Left renal cortex interstitium (tissue), 4 donors: ENCODE results near the gene FREM2. TPM values are rescaled to one million over a fixed set of nuclear protein-coding genes. Genes with fewer than 3 reads are reported as not detected.

Experiments
- DNase-seq, 4 donors: peaks; one replicate each; pipeline ENCODE4 v3.0.0-alpha.2; 2013; ENCODE audit warnings: low read depth in 4 of 4, low spot score in 2 of 4, missing footprints in 1 of 4
- polyA plus RNA-seq, 4 donors: library from polyadenylated mRNA; unstranded; fragments of 120-200 nt; gene quantifications; one replicate each; pipeline ENCODE4 v1.2.1, GENCODE V29; 2013; ENCODE audit not compliant: insufficient read length in 4 of 4

FREM2 gene, protein sequence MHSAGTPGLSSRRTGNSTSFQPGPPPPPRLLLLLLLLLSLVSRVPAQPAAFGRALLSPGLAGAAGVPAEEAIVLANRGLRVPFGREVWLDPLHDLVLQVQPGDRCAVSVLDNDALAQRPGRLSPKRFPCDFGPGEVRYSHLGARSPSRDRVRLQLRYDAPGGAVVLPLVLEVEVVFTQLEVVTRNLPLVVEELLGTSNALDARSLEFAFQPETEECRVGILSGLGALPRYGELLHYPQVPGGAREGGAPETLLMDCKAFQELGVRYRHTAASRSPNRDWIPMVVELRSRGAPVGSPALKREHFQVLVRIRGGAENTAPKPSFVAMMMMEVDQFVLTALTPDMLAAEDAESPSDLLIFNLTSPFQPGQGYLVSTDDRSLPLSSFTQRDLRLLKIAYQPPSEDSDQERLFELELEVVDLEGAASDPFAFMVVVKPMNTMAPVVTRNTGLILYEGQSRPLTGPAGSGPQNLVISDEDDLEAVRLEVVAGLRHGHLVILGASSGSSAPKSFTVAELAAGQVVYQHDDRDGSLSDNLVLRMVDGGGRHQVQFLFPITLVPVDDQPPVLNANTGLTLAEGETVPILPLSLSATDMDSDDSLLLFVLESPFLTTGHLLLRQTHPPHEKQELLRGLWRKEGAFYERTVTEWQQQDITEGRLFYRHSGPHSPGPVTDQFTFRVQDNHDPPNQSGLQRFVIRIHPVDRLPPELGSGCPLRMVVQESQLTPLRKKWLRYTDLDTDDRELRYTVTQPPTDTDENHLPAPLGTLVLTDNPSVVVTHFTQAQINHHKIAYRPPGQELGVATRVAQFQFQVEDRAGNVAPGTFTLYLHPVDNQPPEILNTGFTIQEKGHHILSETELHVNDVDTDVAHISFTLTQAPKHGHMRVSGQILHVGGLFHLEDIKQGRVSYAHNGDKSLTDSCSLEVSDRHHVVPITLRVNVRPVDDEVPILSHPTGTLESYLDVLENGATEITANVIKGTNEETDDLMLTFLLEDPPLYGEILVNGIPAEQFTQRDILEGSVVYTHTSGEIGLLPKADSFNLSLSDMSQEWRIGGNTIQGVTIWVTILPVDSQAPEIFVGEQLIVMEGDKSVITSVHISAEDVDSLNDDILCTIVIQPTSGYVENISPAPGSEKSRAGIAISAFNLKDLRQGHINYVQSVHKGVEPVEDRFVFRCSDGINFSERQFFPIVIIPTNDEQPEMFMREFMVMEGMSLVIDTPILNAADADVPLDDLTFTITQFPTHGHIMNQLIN (N-terminal part only)
- polyA plus RNA-seq: 10 to 100 TPM; 38.7 to 46.7 (median 42.0) TPM

DNA sequence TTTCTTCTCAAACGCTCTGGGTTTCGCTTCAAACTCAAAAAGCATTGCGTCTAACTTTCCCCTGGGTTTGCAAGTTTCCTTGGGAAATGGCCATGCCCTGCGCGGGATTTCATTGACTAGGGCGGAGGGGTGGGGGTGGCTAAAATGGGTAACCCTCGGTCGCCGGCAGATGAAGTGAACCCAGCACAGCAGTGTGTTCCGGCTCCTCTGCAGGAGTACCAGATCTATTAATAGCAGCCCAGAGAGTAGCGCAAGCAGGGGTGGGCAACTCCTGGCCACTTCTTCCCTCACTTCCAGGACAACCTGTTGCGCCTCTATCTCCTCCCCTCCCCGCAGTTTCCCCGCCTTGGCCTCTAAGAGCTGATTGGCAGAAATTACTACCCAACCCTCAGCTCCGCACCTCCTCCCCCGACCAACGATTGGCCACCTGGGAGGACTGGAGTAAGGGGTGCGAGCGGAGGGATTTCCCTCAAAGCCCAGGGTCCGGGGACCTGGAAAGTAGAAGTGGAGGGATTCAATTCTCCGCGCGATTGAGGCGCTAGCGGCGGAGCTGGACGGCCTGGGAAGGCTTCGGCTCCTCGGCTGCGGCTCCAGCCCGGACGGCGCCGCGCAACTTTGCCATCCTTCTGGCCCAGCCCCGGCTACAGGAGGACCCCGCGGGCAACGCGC lies at the start of gene FREM2:
Gene FREM2 (plus strand): TSS at position 501 of the 669 bp plus-strand sequence. CDS start 268 bp downstream, outside the sequence.
- peak; percentile 72 to 91 (median 82) for DNase-seq

DNA sequence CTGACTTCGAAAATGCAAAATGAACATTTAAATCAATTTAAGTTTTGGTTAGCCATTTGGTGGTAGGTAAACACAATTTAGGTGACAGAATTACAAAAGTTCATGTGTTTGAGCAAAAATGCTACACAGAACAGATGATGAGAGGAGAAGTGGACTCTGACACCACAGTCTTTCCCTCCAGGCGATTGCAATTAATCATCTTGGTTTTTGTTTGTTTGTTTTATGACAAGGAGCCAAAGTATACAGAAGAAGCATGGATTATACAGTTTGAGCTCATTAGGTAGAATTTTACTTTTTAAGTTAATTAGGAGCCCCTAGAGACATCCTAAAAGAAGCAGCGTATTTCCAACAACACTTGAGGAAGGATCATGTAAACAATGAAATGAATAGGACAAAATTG lies 49.3 kb upstream of the FREM2 start:
- DNase-seq: no peak

DNA sequence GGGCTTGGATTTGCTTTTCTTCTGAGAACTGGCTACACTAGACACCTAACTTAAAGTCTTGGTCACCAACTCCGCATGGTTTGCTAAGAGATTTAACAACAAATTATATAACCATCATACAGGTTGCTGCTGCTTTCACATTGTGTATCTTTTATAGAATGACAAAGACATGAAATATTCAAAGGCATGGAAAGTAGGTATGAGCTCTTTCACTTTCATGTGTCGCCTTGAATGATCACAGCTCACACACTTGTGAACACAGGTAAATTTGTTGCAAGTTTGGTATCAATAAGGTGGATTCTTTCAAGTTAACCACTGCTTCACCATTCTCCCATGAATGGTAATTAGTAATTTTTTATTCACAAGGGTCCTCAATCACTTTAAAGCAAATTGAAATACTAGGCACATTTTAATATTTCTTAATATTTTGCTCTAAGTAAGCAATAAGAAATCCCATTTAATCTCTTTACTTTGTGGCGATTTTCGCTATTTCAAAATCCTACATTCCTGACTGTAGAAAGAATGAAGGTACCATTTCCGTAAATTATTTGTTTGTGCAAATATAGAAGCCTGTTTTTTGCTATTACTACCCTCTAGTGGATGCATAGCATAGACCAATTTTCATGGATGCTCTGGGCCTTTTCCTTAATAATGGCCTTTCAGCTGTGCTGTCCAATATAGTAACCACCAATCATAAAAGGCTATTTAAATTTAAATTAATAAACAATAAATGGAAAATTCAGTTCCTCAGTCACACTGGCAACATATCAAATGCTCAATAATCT lies 45.5 kb upstream of the FREM2 start:
- DNase-seq: no peak

DNA sequence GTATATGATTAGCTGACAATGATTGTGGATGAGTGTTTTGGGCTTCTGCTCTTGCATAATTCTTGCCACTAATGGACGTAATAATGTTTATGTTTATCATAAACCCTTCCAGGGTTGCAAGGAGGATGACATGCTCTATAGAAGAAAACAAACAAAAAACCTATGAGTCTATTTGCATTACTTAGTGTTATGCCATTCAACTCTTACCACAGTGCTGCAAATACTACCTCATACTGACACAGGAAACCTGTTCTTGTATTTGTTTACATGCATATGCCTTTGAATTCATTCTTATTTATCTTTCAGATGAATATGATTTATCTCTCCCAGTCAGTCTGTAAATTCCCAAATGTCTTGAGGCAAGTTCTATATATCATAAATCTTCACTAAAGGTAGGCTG lies 39.6 kb upstream of the FREM2 start:
- DNase-seq: no peak

DNA sequence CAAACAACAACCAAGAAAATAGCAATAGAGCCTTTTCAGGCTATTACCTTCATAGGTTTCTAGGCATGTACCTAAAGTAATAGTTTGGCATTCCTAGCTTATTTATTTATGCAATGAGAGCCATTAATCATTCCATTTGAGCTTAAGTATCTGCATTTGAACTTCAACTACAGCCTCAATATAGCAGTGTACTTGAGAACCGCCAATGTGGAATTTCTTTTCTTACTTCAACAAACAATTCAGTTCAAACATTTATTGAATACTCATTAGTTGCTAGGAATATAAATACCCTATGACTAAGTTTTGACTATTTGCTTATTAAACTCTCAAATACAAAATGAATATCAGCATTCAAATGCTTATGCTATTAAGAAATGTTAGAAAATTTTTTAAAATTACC lies 38.0 kb upstream of the FREM2 start:
- no peak for DNase-seq

DNA sequence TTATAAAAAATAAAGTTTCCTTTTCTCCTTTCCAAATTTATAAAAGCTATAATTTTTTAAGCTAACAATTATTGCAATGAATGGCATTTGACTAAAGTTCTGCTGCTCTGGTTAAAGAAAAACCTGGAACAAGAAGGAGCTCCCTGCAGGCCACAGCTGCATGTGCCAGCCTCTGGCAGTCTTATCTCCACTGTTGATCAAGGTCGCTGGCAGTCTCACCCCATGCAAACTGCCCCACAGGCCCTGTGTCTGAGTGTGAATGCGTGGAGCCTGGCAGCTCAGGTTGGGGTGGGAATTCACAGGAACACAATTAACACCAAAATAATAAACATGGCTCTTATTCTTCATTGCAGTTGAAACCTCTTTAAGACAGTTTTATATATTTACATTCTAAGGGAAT lies 30.2 kb upstream of the FREM2 start:
- no peak for DNase-seq

DNA sequence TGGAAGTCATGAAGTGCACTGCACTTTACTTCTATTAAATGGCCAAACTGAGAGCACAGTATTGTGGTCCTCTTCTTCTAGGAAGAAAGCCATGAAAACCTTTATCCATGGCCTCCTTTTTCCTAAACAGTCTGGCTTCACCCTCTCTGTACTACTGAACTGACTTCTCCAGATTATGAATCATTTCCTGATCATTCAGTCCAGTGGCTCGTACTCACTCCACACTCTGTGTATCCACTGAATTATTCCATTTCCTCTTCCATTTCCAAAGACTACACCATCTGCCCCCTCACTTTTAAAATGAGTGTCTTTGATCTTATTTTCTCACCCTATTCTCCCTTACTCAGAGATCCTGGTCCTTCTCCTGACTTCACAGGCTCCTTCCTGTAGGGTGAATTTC lies 29.7 kb upstream of the FREM2 start:
- no peak for DNase-seq

DNA sequence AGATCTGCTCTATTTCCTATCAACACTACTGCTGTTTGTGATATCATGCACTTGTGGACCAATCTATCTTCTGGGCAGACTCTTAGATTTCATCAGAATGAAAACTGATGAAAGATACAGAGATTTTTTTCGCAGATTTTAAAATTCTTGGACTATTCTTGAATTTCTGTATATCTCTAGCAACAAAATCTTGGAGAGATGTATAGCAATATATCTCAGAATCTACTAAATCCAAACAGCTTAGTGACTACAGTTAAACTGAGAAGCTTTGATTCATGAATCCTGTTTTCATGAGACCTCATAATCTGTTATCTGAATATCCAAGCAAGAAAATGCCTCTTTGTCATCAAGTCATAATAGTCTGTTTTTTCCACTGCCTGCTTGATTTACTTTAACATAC lies 28.0 kb upstream of the FREM2 start:
- no peak for DNase-seq

DNA sequence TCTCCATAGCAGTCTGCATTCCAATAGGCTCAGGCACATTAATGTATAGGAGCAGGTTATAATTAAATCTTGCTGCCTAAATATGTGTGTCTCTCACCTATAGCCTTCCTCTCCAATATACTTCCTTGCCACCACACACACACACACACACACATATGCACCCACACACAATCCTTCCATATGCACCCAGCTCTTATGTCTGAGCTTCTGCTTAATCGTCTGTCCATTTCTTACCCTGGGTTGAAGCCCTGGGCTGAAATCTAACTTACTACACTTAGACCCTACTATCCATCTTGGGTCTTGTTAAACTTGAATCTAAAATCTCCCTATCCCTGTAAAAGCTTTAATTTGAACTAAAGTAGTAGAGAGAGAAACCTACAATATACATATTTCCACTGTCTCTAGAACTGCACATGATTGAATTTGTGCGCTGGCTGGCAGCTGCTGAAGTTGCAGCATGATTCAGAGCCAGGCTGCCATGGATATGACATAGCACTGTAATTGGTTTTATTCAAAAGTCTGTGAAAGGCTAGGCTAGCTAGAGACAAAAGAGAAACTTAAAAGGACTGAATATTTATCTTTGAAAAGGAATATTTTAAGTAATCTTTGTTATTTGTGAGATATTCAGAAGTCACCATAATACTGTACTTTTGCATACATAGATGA lies 25.7 kb upstream of the FREM2 start:
- DNase-seq: no peak

DNA sequence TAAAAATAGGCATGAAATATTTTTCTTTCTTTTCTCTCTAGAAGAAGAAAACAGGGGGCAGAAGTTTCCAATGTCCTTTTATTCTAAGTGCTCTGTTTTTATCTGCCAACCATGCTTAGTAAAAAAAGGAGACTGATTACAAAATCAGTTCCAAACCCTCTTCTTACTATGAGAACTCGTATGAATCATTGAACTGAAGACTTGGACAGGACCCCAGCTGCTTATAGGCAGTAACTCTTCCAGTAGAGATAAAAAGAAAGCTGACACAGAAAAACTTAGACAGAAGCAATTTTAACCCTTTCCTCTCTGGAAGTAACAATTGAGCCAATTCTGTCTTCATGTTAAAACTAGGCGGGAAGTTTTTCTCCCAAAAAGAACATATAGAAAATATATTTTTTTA lies 24.5 kb upstream of the FREM2 start:
- no peak for DNase-seq

DNA sequence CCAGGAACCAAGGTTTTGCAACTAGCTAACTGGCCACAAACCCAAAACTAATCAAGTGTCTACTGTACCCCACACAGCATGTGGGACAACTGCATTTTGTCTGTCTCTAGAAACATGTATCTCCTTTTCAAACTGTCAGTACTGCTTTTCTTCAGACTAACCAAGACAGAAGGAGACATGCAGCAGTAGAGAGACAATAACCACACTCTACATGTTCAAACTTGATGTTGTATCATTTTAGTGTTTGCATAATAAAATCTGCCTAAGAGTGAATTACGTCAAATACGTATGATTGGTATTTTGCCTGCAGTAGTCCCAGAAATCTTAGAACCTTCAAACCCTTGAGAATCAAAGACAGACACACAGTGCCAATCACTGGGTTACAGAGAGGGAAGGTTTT lies 22.0 kb upstream of the FREM2 start:
- no peak for DNase-seq

DNA sequence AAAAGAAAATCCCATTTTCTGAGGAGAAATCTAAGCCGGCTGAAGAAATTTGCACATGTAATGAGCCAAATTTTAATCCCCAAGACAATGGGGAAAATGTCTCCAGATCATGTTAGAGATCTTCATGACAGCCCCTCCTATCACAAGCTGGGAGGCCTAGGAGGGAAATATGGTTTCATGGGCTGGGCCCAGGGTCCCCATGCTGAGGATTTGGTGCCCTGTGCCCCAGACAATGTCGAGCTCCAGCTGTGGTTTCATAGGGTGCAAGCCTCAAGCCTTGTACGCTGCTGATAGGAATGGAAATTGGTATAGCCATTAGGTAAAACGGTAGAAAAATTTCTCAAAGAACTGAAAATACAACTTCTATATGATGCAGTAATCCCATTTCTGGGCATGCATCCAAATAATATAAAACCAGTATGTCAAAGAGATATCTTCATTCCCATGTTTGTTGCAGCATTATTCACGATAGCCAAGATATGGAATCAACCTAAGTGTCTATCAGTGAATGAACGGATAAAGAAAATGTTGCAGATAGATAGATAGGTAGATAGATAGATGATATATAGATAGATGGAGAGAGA lies 19.3 kb upstream of the FREM2 start:
- DNase-seq: no peak

DNA sequence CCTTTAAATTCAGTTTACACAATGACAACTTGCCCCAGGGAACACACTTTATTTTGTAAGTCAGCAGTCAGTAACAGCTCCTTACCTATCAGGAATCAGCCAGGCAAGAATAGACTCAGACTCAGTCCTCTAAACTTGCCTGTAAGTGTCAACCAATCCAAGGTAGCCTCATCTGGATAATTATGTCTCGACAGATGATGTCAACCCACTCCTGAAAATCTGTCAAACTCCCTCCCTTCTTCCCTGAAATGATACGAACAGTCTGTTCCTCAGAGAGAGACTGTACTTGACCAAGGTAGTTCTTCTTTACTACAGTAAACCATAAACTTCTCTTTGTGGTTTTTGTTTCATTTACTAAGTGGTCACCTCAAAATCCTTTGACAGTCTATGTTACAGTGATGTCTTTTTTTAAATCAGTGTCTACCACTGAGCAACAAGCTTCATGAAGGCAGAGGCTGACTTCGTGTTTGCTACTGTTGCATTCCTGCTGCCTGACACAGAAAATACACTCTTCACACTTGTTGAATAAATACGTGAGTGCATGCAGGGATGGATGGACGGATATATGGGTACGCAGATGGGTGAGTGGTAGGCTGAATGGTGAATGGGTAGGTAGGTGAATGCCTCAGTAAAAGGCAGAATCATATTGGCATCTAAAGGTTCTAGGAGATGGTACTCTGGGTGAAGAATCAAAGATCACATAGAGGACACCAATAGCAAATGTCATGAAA lies 17.5 kb upstream of the FREM2 start:
- no peak for DNase-seq

DNA sequence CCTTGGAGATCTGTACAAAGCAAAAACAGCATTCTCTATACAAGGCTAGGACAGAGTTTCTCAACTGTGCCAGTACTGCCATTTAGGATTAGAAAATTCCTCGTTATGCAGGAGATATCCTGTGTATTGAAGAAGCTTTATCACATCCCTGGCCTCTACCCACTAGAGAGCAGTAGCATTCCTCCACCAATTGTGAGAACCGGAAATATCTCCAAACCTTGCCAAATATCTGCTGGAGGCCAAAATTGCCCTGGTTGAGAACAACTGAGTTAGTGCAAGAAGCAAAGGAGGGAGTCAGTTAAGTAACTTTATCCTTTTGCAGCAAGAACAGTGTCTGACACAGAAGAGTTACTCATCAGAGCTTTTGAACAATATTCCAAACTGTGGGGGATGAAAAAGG lies 16.2 kb upstream of the FREM2 start:
- DNase-seq: no peak

DNA sequence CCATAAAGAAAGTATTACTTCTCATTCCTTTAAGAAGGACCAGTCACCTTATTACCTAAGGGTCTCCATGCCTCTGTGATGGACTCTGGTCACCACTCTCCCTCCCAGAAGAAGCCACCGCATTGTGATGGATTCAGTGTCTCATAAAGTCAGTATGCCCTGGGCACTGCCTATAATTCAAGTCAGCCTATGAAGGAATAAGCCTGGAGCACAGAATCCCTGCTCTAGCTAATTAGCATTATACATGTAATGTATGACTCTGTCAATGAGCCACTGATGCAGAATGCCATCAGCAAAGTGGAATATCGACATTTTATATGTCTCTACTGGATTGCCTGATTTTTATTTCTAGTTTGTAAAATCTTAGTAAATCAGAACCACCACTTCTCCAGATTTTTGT lies 14.9 kb upstream of the FREM2 start:
- DNase-seq: no peak

DNA sequence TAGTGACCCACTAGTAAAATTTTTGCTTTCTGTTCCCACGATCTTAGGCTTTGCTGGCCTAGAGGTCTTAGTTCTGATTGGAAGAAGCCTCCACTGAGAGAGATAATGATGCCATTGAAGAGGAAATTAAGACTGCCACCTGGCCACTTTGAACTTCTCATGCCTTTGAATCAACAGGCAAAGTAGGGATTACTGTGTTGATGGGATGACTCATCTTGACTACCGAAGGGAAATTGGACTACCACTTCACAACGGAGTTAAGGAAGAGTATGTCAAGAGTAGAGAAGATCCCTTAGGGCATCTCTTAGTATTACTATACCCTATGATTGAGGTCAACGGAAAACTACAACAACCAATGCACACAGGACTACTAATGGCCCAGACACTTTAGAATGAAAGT lies 12.7 kb upstream of the FREM2 start:
- DNase-seq: no peak

DNA sequence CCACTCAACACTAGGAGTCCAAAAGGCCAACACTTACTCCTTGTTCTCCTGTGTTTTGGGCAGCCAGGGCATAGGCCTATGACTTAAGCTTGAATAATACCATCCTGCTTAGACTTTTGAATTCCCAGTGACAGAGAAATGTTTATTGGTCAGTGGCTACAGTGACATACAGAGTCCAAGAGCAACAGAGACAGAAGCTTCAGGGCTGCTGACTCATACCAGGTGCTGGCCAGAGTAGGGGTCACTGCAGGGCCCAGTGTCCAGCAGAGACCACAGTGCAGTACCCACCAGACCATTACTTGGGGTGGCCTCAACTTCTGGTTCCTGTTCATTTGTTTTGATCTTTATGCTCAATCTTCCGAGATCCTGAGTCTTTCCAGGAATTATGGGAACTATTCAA lies 6.0 kb upstream of the FREM2 start:
- DNase-seq: no peak

DNA sequence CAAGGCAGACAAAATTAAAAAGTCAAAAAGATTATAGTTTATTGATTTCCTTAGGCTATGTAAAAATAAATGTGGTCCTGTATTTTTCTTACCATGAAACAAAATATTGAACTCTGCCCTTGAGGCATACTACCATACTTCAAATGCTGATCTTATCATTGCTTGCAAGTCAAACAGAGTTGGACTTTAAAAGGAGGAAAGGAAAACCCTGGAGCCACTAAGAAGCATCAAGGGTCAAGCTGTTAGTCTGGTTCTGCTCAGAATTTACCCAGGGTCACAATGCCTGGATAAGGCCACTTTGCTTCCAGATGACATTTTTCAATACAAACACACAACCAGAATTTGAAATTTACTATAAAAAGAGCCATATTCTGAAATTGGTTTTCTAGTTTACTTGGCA lies 2.2 kb upstream of the FREM2 start:
- DNase-seq: no peak
